SIG-M5 (cell line): ENCODE measurements around the gene TM7SF2.

Experiments used
- DNase-seq: peaks from one replicate; lab custom pipeline; 2025; lab: John Stamatoyannopoulos, UW

The TM7SF2 gene

GRCh38 chr11:65111744-65112545 is at the start of gene TM7SF2:
Gene TM7SF2, plus strand, starts transcription at chr11:65111872. Its CDS starts 144 bp downstream, at chr11:65112016.
- peak; percentile 22 for DNase-seq

- no peak for DNase-seq
Measured at GRCh38 chr11:65063532-65063931, 48.1 kb upstream of the TM7SF2 start.

- no peak for DNase-seq
Measured at GRCh38 chr11:65064847-65065240, 46.8 kb upstream of the TM7SF2 start.

GRCh38 chr11:65065851-65066250 is 45.8 kb upstream of the TM7SF2 start:
- no peak for DNase-seq

GRCh38 chr11:65066315-65066714 is 45.4 kb upstream of the TM7SF2 start:
- DNase-seq = no peak

GRCh38 chr11:65066805-65067291 is 44.8 kb upstream of the TM7SF2 start:
- no peak for DNase-seq

GRCh38 chr11:65067446-65067845 is 44.2 kb upstream of the TM7SF2 start:
- DNase-seq = no peak

- no peak for DNase-seq
Measured at GRCh38 chr11:65069217-65069616, 42.5 kb upstream of the TM7SF2 start.

- no peak for DNase-seq
Measured at GRCh38 chr11:65071907-65072630, 39.6 kb upstream of the TM7SF2 start.

GRCh38 chr11:65072631-65072966 is 39.1 kb upstream of the TM7SF2 start:
- no peak for DNase-seq

GRCh38 chr11:65077451-65077850 is 34.2 kb upstream of the TM7SF2 start:
- DNase-seq = no peak

- DNase-seq = no peak
Measured at GRCh38 chr11:65078151-65078550, 33.5 kb upstream of the TM7SF2 start.

GRCh38 chr11:65078786-65079342 is 32.8 kb upstream of the TM7SF2 start:
- DNase-seq = no peak

GRCh38 chr11:65083134-65083833 is 28.4 kb upstream of the TM7SF2 start:
- DNase-seq = no peak

- DNase-seq = peak; percentile 78
Measured at GRCh38 chr11:65083834-65084597, 27.7 kb upstream of the TM7SF2 start, which contains the start of the genes CDCA5 and ZFPL1. Gene CDCA5, minus strand, starts transcription at chr11:65084040. Its CDS starts 62 bp downstream, at chr11:65083978. Gene ZFPL1, plus strand, starts transcription at chr11:65084222. Its CDS starts 477 bp downstream, at chr11:65084699.

GRCh38 chr11:65084598-65085375 is 26.9 kb upstream of the TM7SF2 start:
- no peak for DNase-seq

GRCh38 chr11:65085446-65085845 is 26.2 kb upstream of the TM7SF2 start:
- DNase-seq = no peak

GRCh38 chr11:65086809-65087208 is 24.9 kb upstream of the TM7SF2 start:
- no peak for DNase-seq

GRCh38 chr11:65087216-65087615 is 24.5 kb upstream of the TM7SF2 start:
- no peak for DNase-seq

- DNase-seq = no peak
Measured at GRCh38 chr11:65087827-65088226, 23.8 kb upstream of the TM7SF2 start.

GRCh38 chr11:65089621-65090020 is 22.1 kb upstream of the TM7SF2 start:
- no peak for DNase-seq
